ENCODE measurements around the gene ALDH3A1.

Gene ALDH3A1

GRCh38 chr17:19759568-19760549 is 11.8 kb upstream of the ALDH3A1 start:
- DNase-seq, result no peak

GRCh38 chr17:19757536-19758180 is 9.6 kb upstream of the ALDH3A1 start:
- DNase-seq, result no peak

- DNase-seq, result no peak
Measured at GRCh38 chr17:19756546-19756945, 8.4 kb upstream of the ALDH3A1 start.

DNA sequence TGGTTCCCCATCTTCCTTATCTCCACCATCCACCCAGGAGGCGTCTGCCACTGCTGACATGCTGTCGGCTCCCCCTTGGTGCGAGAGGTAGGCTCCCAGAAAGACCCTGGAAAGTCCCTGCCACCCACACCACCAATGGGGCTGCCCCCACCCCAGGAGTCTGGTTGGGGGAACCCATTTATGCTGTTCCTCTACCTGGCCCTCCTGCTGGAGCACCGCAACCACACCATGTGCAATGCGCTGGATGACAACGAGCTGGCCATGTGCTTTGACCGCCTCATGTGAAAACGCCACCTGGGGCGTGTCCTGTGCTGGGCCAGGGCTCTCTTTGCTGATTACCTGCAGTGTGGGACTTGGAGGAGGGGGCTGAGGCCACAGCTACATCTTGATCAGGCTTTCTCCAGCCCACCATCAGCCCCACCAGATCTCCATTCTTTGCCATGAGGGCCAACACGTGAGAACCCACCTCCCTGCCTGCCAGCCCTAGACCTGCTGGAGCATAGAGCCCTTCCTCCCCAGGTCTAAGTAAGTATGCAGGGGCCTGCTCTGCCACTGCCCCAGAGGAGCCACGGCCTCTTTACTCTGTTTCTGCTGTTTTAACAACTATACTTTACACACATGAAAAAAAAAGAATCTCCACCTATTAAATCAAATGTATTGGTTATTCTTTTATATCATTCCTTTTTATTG is 7.9 kb upstream of the ALDH3A1 start:
- DNase-seq, result no peak

GRCh38 chr17:19755392-19755791 is 7.3 kb upstream of the ALDH3A1 start:
- no peak for DNase-seq

DNA sequence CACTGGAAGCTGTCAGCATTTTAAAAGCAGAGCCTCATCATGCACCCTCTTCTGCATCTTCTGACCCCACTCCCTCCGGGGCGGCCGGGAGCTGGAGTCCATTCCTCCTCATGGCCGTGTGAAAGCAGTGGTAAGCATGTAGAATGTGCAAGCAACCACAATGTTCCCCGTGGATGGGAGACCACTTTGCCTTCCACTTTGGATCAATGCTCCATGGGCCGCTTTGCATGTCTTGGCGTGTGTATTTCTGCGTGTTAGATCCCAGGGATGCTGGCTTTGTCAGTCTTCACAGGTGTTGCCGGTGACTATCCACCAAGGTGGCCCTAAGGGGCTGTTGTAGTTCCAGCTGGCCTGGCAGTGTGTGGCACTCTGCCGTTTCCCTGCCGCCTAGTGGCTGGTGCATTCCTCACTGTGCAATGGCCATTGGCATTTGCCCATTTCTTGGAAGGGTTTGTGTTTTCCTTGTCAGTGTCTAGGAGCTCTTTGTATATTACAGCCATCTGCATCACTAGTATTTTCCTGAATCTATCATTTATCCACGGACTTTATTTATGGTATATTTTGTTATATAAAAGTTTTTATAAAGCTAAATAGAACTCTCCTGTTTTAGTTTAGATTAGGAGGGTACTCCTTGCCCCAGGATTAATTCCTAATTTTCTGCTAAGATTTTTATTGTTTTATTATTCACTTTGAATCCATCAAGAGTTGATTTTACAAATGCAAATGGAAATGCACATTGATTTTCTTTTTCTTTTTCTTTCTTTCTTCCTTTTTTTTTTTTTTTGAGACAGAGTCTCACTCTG is 5.8 kb upstream of the ALDH3A1 start:
- DNase-seq, result peak; percentile 16

DNA sequence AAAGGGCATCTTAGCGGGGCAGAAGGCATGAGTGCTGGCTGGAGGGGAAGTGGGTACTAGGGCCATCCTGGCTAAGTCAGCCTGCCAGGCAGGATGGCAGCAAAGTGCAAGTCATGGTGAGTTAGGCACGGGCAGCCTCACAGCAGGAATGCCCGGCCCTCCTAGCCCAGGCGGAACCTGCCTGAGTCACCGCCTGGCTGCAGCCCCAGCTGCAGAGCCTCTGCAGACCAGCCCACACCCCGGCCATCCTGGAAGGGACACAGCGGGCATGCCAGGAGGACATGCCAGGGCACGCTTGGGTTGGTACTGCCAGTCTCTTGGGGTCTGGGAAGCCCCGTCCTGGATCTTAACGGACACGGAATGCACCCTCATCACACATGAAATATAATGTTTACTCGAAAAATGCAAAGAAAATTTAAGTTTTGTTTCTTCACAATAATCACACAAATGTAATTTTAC is 5.0 kb upstream of the ALDH3A1 start:
- DNase-seq, result no peak

- DNase-seq, result no peak
Measured at GRCh38 chr17:19752216-19753050, 4.3 kb upstream of the ALDH3A1 start.

DNA sequence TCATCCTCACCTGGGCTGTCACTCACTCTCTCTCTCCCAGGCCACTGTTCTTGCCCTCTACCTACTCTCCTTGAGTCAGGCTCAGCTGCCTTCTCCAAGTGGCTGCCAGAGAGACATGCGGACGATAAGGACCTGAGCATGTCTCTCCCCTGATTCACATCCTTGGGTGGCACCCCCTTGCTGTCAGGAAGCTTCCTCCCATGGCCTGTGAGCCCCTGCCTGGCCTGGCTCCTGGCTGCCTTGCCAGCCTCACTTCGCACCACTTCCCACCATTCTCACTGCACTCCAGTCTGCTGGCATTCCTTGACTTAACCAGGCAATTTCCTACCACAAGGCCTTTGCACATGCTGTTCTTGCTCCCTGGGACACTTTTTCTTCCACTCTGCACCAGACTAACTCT is 2.7 kb upstream of the ALDH3A1 start:
- no peak for DNase-seq

- no peak for DNase-seq
Measured at GRCh38 chr17:19750020-19750572, 2.0 kb upstream of the ALDH3A1 start.

GRCh38 chr17:19748807-19749193 is 702 bp upstream of the ALDH3A1 start:
- DNase-seq, result no peak

GRCh38 chr17:19747159-19747719 is 859 bp downstream of the ALDH3A1 start:
- DNase-seq, result no peak

GRCh38 chr17:19746517-19746916 is 1.6 kb downstream of the ALDH3A1 start:
- no peak for DNase-seq

DNA sequence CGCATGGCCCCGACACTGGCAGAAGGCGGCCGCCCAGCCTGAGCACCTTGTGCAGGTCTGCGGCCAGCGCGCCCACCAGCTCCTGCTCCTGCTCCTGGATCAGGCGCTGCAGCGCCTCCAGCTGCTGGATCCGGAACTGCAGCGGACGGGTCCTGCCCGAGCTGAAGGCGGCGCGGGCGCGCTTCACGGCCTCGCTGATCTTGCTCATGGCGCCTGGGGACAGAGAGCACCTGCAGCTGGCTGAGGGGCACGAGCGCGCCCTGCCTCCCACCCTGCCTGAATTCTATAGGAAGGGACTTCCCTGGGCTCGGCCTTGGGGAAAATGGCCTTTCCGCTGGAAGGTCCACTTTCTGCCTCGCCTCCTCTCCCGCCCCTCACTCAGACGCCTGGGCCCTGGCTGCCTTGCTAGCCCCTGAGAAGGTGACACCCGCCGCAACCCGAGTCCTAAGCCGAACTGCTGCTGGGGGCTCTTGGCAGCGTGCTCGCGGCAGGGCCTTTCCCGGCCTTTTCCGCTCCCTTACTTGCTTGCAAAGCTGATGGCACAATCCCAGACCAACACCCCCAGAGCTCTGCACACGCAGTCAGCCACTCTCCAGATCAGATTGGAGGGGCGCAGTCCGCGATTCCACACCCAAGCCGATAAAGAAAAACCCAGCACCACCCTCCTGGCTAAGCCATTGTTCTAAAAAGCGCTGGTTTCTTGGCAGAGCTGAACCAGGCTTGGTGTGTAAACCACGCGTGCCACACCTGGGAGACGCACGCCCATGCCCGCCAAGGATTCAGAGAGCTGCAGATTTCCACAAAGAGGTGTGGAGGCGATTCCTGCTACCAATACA is 3.0 kb downstream of the ALDH3A1 start:
- DNase-seq, result peak; percentile 70

GRCh38 chr17:19744492-19744891 is 3.6 kb downstream of the ALDH3A1 start:
- DNase-seq, result peak; percentile 48

- DNase-seq, result no peak
Measured at GRCh38 chr17:19743101-19744100, 4.7 kb downstream of the ALDH3A1 start.

DNA sequence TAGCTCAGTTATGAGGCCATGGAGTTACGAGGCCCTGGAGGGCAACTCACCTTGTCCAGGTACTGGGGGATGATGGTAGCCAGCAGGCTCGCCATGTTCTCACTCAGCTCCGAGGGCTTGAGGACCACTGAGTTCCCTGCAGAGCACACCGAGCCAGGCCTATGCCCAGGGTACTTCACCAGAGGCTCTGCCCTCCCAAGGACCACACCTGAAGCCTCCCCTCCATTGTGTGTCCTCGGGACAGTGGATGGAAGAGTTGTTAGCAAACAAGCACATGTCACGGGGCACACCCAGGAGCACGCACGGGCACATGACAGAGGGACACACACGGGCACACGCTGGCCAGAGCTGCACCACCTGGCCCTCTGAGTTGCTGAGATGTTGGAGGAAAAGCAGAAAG is 5.6 kb downstream of the ALDH3A1 start:
- no peak for DNase-seq

GRCh38 chr17:19741832-19742457 is 6.2 kb downstream of the ALDH3A1 start:
- no peak for DNase-seq
